HepG2 (cell line): Measurements from ENCODE around the gene POU2AF2. TPM values are rescaled to one million over a fixed set of nuclear protein-coding genes. Genes with fewer than 3 reads are reported as not detected.

Experiments
- ATF2 ChIP-seq: sonication (generic); formaldehyde crosslinking; IDR thresholded peaks from 2 replicates; pipeline ENCODE4 v1.4.0; 2020; ENCODE audit warnings: missing genetic modification reagents
- ATF7-NPFF ChIP-seq: sonication (generic); formaldehyde crosslinking; IDR thresholded peaks from 2 replicates; pipeline ENCODE4 v1.8.1; 2023; ENCODE audit warnings: mild to moderate bottlenecking, low read depth, missing genetic modification reagents, moderate library complexity
- EZH2 ChIP-seq: conservative IDR thresholded peaks from 2 replicates; pipeline ENCODE4 v1.6.1; 2012; ENCODE audit warnings: mild to moderate bottlenecking, low read depth, low read length, moderate library complexity
- JUN ChIP-seq: sonication (generic); formaldehyde crosslinking; IDR thresholded peaks from 2 replicates; pipeline ENCODE4 v1.4.0; 2020; ENCODE audit warnings: mild to moderate bottlenecking, missing genetic modification reagents
- KMT2B ChIP-seq: IDR thresholded peaks from 2 replicates; pipeline ENCODE4 v1.6.1; 2016; ENCODE audit warnings: missing genetic modification reagents, missing compliant biosample characterization
- POLR2G ChIP-seq: fragments of 200-400 bp; formaldehyde crosslinking; IDR thresholded peaks from 2 replicates; pipeline ENCODE4 v1.6.1; 2018; ENCODE audit warnings: mild to moderate bottlenecking, low read depth, low read length, moderate library complexity
- TBX3 ChIP-seq: fragments of 450-650 bp; IDR thresholded peaks from 2 replicates; pipeline ENCODE4 v1.6.1; 2017; ENCODE audit warnings: antibody characterized with exemption, mild to moderate bottlenecking, inconsistent platforms, borderline replicate concordance
- TFDP2 ChIP-seq: sonication (generic); formaldehyde crosslinking; IDR thresholded peaks from 2 replicates; pipeline ENCODE4 v1.4.0; 2020; ENCODE audit warnings: missing genetic modification reagents
- ZBTB7B ChIP-seq: sonication (generic); formaldehyde crosslinking; IDR thresholded peaks from 2 replicates; pipeline ENCODE4 v1.4.0; 2020; ENCODE audit warnings: missing genetic modification reagents
- ZFP62 ChIP-seq: sonication (generic); formaldehyde crosslinking; IDR thresholded peaks from 2 replicates; pipeline ENCODE4 v1.4.0; 2020; ENCODE audit warnings: missing genetic modification reagents
- ZNF30 ChIP-seq: sonication (generic); formaldehyde crosslinking; IDR thresholded peaks from 2 replicates; pipeline ENCODE4 v1.5.0; 2020; ENCODE audit warnings: mild to moderate bottlenecking, missing genetic modification reagents
- ZNF512B ChIP-seq: sonication (generic); formaldehyde crosslinking; IDR thresholded peaks from 2 replicates; pipeline ENCODE4 v1.5.1; 2020; ENCODE audit warnings: missing genetic modification reagents, mild to moderate bottlenecking, borderline replicate concordance
- ZNF557 ChIP-seq: sonication (generic); formaldehyde crosslinking; IDR thresholded peaks from 2 replicates; pipeline ENCODE4 v1.4.0; 2020; ENCODE audit warnings: missing genetic modification reagents
- ZXDC ChIP-seq: sonication (generic); formaldehyde crosslinking; IDR thresholded peaks from 2 replicates; pipeline ENCODE4 v1.5.0; 2020; ENCODE audit warnings: mild to moderate bottlenecking, missing genetic modification reagents
- polyA plus RNA-seq, 8 experiments: library from polyadenylated mRNA; depleted of rRNA in 3 of 8; stranded (reverse) in 7 of 8; unstranded in 1 of 8; fragments of >200 nt; fragmentation: Illumina TruSeq in 4 of 8; extraction: Trizol in 4 of 8; gene quantifications; 2 replicates each; pipeline versions ENCODE4 v1.2.1 to v1.2.3, GENCODE V29; 2011 to 2016; ENCODE audit warnings: low read depth in 4 of 8, missing spikeins in 1 of 8, mixed read lengths in 1 of 8; ENCODE audit not compliant: insufficient read depth in 1 of 8
- total RNA-seq, 5 experiments: library from RNA; depleted of rRNA; stranded (reverse); fragments of >200 nt; fragmentation: Illumina TruSeq; extraction: Trizol; gene quantifications; 2 replicates each; pipeline ENCODE4 v1.2.3, GENCODE V29; 2016; ENCODE audit warnings: low read depth in 1 of 5
- TF ChIP-seq, protein P1 (sequence below): sonication (generic); formaldehyde crosslinking; IDR thresholded peaks from 2 replicates; pipeline ENCODE4 v1.4.0; 2020; ENCODE audit warnings: missing genetic modification reagents, borderline replicate concordance

The POU2AF2 gene
- total and polyA plus RNA-seq, 2 of the 13 experiments (the other 11 are each of a cell fraction or from before 2014, with no cell fraction given), result 0.11 TPM; not detected in 1

DNA sequence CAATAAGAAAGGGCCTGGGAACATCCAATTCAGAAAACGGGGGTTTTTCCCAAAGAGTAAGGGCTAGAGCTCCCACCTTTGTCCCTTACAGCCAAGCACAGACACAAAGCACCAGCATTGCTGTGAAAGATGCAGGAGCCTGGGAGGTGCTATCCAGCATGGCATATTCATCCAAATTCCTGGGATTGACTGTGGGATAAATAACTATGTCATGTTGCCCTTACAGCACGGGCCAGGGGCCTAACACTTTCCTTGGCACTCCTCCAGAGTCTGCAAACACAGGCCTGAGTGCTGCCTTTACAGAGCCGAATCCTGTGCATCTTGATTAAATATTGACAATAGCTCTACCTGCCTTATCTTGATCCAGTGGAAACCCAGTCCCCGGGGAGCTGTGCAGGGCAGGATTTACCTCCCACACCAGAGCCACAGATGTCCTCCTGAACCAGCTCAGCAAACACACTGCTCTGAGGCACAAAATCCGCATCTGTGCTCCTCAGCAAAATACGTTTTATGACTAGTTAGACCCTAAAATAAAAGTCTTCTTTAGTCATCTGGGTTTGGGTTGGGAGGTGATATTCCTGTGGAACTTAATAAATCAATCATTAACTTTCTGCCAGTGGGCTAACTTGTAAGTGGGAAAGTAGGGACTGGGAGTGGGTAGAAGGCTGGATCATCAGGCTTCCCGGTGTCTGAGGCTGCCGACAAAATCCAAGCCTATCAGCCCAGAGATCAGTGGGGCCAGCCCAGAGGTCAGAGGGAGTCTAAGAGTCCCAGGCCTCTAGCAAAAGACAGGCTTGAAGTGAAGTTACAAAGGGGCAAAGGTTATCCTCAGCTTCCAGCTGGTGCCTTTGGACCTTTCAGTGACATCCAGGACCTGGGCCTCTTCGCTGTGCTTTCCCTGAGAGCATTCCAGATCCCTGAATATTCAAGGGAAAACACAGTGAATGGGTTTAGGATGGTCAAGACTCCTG lies 89.3 kb downstream of the POU2AF2 start (continued):
- peak; percentile 89; the same call in 1 of the 2 replicates for TF ChIP-seq ZXDC
- no peak for TF ChIP-seq JUN (CRISPR knock-in tag)
- 0 out of 2 replicates have a peak, but pooled peaks have one; percentile 26 for TF ChIP-seq ATF7-NPFF
- TF ChIP-seq POLR2G, result peak; percentile 77
- no peak for TF ChIP-seq ZNF30 (CRISPR knock-in tag)
- peak; percentile 83 for TF ChIP-seq ZBTB7B (CRISPR knock-in tag)
- TF ChIP-seq ATF2 (CRISPR knock-in tag), result peak; percentile 70
- 0 out of 2 replicates have a peak, but pooled peaks have one; percentile 83 for TF ChIP-seq ZNF512B (CRISPR knock-in tag)
- TF ChIP-seq KMT2B (CRISPR knock-in tag), result peak; percentile 18; the same call in 1 of the 2 replicates
- peak; percentile 88 for TF ChIP-seq TBX3
- TF ChIP-seq, protein P1, sequence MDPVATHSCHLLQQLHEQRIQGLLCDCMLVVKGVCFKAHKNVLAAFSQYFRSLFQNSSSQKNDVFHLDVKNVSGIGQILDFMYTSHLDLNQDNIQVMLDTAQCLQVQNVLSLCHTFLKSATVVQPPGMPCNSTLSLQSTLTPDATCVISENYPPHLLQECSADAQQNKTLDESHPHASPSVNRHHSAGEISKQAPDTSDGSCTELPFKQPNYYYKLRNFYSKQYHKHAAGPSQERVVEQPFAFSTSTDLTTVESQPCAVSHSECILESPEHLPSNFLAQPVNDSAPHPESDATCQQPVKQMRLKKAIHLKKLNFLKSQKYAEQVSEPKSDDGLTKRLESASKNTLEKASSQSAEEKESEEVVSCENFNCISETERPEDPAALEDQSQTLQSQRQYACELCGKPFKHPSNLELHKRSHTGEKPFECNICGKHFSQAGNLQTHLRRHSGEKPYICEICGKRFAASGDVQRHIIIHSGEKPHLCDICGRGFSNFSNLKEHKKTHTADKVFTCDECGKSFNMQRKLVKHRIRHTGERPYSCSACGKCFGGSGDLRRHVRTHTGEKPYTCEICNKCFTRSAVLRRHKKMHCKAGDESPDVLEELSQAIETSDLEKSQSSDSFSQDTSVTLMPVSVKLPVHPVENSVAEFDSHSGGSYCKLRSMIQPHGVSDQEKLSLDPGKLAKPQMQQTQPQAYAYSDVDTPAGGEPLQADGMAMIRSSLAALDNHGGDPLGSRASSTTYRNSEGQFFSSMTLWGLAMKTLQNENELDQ, result no peak
- TF ChIP-seq TFDP2 (CRISPR knock-in tag), result 0 out of 2 replicates have a peak, but pooled peaks have one; percentile 25
- no peak for TF ChIP-seq EZH2
- no peak for TF ChIP-seq ZFP62 (CRISPR knock-in tag)
- TF ChIP-seq ZNF557 (CRISPR knock-in tag), result peak; percentile 53; the same call in 1 of the 2 replicates
